C4-2B (cell line): ENCODE data around the gene TAPT1.

Experiments
- ZFX ChIP-seq: fragments of 450-650 bp; IDR thresholded peaks from 2 replicates; pipeline ENCODE4 v1.6.1; 2017
- TF ChIP-seq, protein P1 (sequence below): fragments of 450-650 bp; conservative IDR thresholded peaks from 2 replicates; pipeline ENCODE4 v1.5.1; 2017; ENCODE audit warnings: mild to moderate bottlenecking

- TF ChIP-seq, protein P1, sequence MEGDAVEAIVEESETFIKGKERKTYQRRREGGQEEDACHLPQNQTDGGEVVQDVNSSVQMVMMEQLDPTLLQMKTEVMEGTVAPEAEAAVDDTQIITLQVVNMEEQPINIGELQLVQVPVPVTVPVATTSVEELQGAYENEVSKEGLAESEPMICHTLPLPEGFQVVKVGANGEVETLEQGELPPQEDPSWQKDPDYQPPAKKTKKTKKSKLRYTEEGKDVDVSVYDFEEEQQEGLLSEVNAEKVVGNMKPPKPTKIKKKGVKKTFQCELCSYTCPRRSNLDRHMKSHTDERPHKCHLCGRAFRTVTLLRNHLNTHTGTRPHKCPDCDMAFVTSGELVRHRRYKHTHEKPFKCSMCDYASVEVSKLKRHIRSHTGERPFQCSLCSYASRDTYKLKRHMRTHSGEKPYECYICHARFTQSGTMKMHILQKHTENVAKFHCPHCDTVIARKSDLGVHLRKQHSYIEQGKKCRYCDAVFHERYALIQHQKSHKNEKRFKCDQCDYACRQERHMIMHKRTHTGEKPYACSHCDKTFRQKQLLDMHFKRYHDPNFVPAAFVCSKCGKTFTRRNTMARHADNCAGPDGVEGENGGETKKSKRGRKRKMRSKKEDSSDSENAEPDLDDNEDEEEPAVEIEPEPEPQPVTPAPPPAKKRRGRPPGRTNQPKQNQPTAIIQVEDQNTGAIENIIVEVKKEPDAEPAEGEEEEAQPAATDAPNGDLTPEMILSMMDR: no peak
- TF ChIP-seq ZFX: no peak
Measured at GRCh38 chr4:16239086-16239485, 12.8 kb upstream of the TAPT1 start.
